Hepatocyte (in vitro differentiated cells): ENCODE data around the gene KIF3A. TPM values are rescaled to one million over a fixed set of nuclear protein-coding genes. Genes with fewer than 3 reads are reported as not detected.

ENCODE experiments used
- DNase-seq: peaks from one replicate; pipeline ENCODE4 v3.0.0-alpha.2; 2016; ENCODE audit warnings: low spot score
- H2AFZ ChIP-seq: fragments of 200-600 bp; sonication (generic); 2 replicates; pipeline ENCODE4 v1.6.0; 2016; ENCODE audit warnings: antibody characterized with exemption, mild to moderate bottlenecking
- H3K27ac ChIP-seq: fragments of 200-600 bp; sonication (generic); 2 replicates; pipeline ENCODE4 v1.5.1; 2016; ENCODE audit warnings: mild to moderate bottlenecking
- H3K27me3 ChIP-seq: fragments of 200-600 bp; sonication (generic); 2 replicates; pipeline ENCODE4 v1.6.1; 2016
- H3K36me3 ChIP-seq: fragments of 200-600 bp; sonication (generic); replicated peaks from 2 replicates; pipeline ENCODE4 v1.5.1; 2016; ENCODE audit warnings: low read depth; ENCODE audit not compliant: insufficient read depth
- H3K4me1 ChIP-seq: fragments of 200-600 bp; sonication (generic); 2 replicates; pipeline ENCODE4 v1.5.1; 2016; ENCODE audit warnings: mild to moderate bottlenecking, moderate library complexity; ENCODE audit not compliant: insufficient read depth
- H3K4me2 ChIP-seq: fragments of 200-600 bp; sonication (generic); 2 replicates; pipeline ENCODE4 v1.6.0; 2016
- H3K4me3 ChIP-seq: fragments of 200-600 bp; sonication (generic); 2 replicates; pipeline ENCODE4 v1.5.1; 2016; ENCODE audit warnings: mild to moderate bottlenecking
- H3K79me2 ChIP-seq: fragments of 200-600 bp; sonication (generic); 2 replicates; pipeline ENCODE4 v1.6.0; 2017; ENCODE audit warnings: mild to moderate bottlenecking
- H3K9me2 ChIP-seq: fragments of 200-600 bp; sonication (generic); replicated peaks from 2 replicates; pipeline ENCODE4 v1.6.0; 2017; ENCODE audit warnings: mild to moderate bottlenecking; ENCODE audit not compliant: insufficient read depth
- H3K9me3 ChIP-seq: fragments of 200-600 bp; sonication (generic); 2 replicates; pipeline ENCODE4 v1.5.1; 2016; ENCODE audit warnings: low read depth, mild to moderate bottlenecking
- H4K20me1 ChIP-seq: fragments of 200-600 bp; sonication (generic); 2 replicates; pipeline ENCODE4 v1.6.0; 2016; ENCODE audit warnings: mild to moderate bottlenecking; ENCODE audit not compliant: insufficient read depth, poor library complexity, severe bottlenecking
- EZH2 ChIP-seq: fragments of 200-600 bp; sonication (generic); IDR thresholded peaks from 2 replicates; pipeline ENCODE4 v1.6.1; 2016; ENCODE audit warnings: antibody characterized with exemption, mild to moderate bottlenecking, borderline replicate concordance
- EZH2phosphoT487 ChIP-seq: fragments of 200-600 bp; sonication (generic); IDR thresholded peaks from one replicate; pipeline ENCODE4 v1.6.1; 2018; ENCODE audit warnings: antibody characterized with exemption, mild to moderate bottlenecking, low read depth, moderate library complexity; ENCODE audit not compliant: unreplicated experiment, severe bottlenecking
- WGBS: methylation state at CpG from one replicate; pipeline ENCODE4 v1.1.6; 2016; ENCODE audit warnings: low lambda C conversion rate; ENCODE audit errors: missing lambda C conversion rate; 5-methylcytosine and 5-hydroxymethylcytosine counted together
- polyA plus RNA-seq: library from polyadenylated mRNA; unstranded; fragments of >200 nt; fragmentation: Nextera tagmentation; extraction: Ambion mirVana; gene quantifications from 2 replicates; pipeline ENCODE4 v1.2.1, GENCODE V29; 2016
- total RNA-seq: library from RNA; depleted of rRNA; stranded (reverse); fragments of >200 nt; gene quantifications from 2 replicates; pipeline ENCODE4 v1.2.3, GENCODE V29; 2014
- TF ChIP-seq, protein P1 (sequence below): fragments of 200-600 bp; sonication (generic); IDR thresholded peaks from 2 replicates; pipeline ENCODE4 v1.5.1; 2016; ENCODE audit warnings: antibody characterized with exemption, mild to moderate bottlenecking; ENCODE audit not compliant: poor library complexity

The KIF3A gene
- total and polyA plus RNA-seq, 2 experiments from 2014 or later, result 9.2 to 12.6 TPM

DNA sequence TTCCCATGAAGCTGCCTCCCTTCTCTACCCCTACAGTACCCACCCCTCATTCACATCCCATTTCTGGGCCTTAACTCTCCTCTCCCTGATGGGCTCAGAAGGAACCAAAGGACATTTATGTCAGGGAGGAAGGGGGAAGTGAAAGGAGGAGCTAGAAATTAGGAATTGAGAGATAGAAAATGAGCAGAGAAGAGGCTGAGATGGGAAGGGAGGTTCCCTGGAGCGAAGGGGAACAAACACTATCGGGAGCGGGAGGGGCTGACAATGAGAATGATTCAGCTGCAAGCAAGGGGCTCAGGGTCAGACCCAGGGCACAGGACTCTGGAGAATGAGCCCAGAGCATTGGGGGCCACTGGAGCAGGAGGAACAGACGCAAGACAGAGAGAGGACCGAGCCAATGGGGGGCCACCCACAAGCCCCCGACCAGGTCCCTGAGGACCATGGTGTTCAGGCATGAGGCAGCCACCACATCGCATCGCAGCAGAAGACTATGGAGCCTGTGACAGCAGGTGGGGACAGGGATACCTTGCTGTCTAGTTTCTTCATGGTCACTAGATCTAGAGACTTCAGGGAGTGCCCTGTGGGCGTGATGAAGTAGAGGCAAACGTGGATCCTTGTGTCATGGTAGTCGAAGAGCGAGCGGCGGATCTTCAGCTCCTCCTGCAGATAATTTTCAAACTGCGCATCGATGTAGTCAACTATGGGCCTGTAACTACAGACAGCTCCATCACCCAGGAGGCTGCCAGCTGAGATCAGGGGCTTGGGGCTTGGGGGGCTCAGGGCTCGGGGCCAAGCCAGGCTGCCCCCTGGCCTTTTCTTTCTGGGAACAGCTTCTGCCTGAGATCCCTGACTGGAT lies 26.1 kb upstream of the KIF3A start:
- H3K27ac ChIP-seq, result no peak overlapping the region
- DNase-seq, result no peak
- no peak overlapping the region for H3K4me3 ChIP-seq
- H3K4me2 ChIP-seq, result no peak overlapping the region
- no peak for TF ChIP-seq EZH2phosphoT487
- TF ChIP-seq EZH2, result no peak
- TF ChIP-seq, protein P1, sequence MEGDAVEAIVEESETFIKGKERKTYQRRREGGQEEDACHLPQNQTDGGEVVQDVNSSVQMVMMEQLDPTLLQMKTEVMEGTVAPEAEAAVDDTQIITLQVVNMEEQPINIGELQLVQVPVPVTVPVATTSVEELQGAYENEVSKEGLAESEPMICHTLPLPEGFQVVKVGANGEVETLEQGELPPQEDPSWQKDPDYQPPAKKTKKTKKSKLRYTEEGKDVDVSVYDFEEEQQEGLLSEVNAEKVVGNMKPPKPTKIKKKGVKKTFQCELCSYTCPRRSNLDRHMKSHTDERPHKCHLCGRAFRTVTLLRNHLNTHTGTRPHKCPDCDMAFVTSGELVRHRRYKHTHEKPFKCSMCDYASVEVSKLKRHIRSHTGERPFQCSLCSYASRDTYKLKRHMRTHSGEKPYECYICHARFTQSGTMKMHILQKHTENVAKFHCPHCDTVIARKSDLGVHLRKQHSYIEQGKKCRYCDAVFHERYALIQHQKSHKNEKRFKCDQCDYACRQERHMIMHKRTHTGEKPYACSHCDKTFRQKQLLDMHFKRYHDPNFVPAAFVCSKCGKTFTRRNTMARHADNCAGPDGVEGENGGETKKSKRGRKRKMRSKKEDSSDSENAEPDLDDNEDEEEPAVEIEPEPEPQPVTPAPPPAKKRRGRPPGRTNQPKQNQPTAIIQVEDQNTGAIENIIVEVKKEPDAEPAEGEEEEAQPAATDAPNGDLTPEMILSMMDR, result no peak
- no peaks in the 10 kb centered on the region for H3K27me3 ChIP-seq
- 98% methylated on average over 17 of the region's 17 CpGs for WGBS
- no peaks in the 10 kb centered on the region for H3K9me3 ChIP-seq
- H3K79me2 ChIP-seq, result peaks cover 23% of the 10 kb centered on the region
- H2AFZ ChIP-seq, result no peak overlapping the region
- no peaks in the 10 kb centered on the region for H3K4me1 ChIP-seq
- no peaks in the 10 kb centered on the region for H3K36me3 ChIP-seq
- no peaks in the 10 kb centered on the region for H4K20me1 ChIP-seq
- no peaks in the 10 kb centered on the region for H3K9me2 ChIP-seq

DNA sequence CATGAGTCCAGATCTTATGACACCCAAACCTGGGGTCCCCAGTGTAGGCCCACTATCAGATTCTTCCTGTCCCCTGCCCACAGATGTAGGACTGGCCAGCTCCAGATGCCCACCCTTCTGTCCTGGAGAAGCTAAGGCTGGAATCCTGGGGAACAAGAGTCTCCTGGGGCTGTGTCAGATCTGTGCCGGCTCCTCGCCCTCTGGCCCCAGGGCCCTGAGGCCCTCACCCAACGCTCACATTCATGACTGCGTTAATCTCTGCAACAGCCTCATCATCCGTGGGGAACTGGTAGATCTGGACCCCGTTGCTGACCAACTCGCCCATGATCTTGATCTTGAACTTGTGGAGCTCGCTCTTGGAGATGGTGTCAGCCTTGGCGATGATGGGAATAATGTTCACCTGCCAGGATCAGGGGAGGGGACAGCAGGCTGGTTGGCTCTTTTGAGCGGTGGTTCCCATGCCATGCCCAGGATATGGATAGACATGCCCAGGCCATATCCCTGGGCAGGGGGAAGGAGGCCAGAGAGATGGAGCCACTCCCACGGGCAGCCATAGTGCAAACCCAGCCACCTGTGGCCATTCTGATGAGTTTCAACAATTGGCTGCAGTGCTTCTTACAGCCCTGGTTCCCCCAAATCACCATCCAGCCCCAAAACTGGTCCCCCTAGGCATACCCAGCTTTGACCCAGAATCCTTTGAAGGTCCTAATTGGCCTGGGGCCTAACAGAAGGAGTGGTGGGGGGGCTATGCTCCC lies 25.1 kb upstream of the KIF3A start:
- Histone ChIP-seq H3K4me3 (no peak overlapping the region), H3K27ac (no peak overlapping the region), H3K4me1 (no peaks in the 10 kb centered on the region), H3K36me3 (no peaks in the 10 kb centered on the region), H4K20me1 (no peaks in the 10 kb centered on the region), H3K27me3 (no peaks in the 10 kb centered on the region), H3K79me2 (peaks cover 15% of the 10 kb centered on the region), H2AFZ (no peak overlapping the region), H3K9me2 (no peaks in the 10 kb centered on the region), H3K4me2 (no peak overlapping the region), H3K9me3 (no peaks in the 10 kb centered on the region)
- DNase-seq, result no peak
- WGBS, result 89% methylated on average over 11 of the region's 11 CpGs
- TF ChIP-seq EZH2phosphoT487, result no peak
- no peak for TF ChIP-seq EZH2
- TF ChIP-seq, protein P1, result no peak

DNA sequence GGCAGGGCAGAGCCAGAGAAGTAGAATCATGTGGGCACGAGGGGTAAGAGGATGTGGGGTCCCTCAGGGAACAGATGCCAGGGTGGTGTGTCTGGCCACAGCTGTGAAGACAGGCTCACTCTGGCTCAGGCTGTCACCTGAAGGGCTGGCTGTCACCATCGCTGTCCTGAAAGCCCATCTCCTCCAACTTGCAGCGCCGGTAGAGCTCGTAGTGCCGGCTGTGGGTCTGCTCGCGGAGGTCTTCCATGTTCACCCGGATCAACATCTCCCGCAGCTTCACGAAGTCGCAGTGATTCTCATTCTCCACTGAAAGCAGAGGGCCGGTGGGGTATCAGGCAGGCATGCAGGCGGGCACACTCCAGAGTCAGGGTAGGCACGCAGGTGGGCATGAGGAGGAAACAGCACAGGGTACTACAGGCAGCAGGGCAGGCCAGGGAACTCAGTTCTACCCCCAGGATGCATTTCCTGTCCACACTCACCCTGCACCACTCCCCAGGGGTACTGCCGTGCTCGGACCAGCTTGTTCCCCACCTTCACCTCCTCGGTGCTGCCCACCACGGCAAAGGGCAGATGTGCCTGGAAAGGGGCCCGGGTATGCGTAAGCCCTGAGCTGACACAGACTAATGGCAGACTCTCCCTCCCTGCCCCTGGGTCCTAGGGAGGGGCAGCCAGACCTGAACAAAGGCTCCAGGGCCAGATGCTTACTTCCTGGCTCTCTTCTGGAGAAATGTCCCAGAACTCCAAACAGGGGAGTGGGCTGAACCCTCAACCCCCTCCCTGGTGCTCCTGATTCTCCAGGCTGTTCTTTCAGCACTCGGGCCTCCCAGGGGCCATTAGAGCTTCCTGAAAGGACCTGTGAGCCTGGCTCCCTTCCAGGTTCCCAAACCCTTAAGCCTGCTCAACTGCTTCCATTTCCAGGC lies 24.2 kb upstream of the KIF3A start:
- TF ChIP-seq EZH2 (no peak), EZH2phosphoT487 (no peak)
- TF ChIP-seq, protein P1, result no peak
- no peak overlapping the region for H2AFZ ChIP-seq
- no peaks in the 10 kb centered on the region for H4K20me1 ChIP-seq
- no peak for DNase-seq
- H3K27ac ChIP-seq, result no peak overlapping the region
- H3K27me3 ChIP-seq, result no peaks in the 10 kb centered on the region
- no peaks in the 10 kb centered on the region for H3K9me2 ChIP-seq
- H3K36me3 ChIP-seq, result no peaks in the 10 kb centered on the region
- H3K4me1 ChIP-seq, result no peaks in the 10 kb centered on the region
- H3K79me2 ChIP-seq, result peaks cover 6% of the 10 kb centered on the region
- 96% methylated on average over 22 of the region's 22 CpGs for WGBS
- no peak overlapping the region for H3K4me2 ChIP-seq
- no peak overlapping the region for H3K4me3 ChIP-seq
- no peaks in the 10 kb centered on the region for H3K9me3 ChIP-seq
